ENCODE measurements around the gene FAM234B. TPM values are rescaled to one million over a fixed set of nuclear protein-coding genes. Genes with fewer than 3 reads are reported as not detected.

The FAM234B gene
- total RNA-seq, 1 experiment from 2014 or later, result 0.76 TPM

- DNase-seq (ENCODE audit: low spot score), result no peak
These were observed 70.3 kb downstream of the FAM234B start for GRCh38 chr12:13114251-13115052.

DNA sequence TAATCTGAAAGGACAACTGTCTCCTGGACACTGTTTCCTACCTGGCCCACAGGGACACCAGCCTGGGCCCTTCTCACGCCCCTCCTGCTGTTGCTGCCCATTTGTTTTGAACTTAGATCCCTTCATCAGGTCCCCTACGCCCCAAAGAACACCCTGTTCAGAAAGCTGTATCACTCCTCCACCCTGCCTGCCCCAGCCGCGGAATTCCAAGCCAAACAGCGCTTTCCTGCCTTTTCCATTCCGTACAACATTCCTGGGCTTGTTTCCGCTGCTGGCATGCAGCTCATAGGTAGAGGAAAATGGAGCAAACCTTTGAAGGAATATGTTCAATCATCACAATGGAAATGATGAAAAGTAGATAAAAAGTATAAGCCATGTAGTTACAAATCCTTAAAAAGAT, 72.1 kb downstream of the FAM234B start:
- no peak for DNase-seq (ENCODE audit: low spot score)

GRCh38 chr12:13117029-13117428, 72.8 kb downstream of the FAM234B start:
- DNase-seq (ENCODE audit: low spot score), result no peak

DNA sequence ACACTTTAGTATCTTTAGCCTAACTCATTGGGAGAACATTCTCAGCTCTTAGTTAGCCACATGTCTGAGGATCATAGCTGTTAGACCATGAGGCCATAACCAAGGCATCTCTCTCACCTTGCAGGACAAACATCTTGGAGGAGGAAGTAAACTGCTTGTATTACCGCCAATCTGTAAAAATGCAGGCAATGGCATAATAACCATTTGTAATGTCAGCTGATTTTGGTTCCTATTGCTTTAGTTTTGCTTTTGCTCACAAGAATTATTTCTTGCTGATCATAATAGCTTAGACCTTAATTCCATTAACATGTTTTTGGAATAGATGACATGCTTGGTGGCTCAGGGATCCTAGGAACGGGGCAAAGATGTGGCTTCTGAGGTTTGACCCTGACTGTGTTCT, 75.6 kb downstream of the FAM234B start:
- no peak for DNase-seq (ENCODE audit: low spot score)

GRCh38 chr12:13120413-13120812, 76.2 kb downstream of the FAM234B start:
- no peak for DNase-seq (ENCODE audit: low spot score)

DNA sequence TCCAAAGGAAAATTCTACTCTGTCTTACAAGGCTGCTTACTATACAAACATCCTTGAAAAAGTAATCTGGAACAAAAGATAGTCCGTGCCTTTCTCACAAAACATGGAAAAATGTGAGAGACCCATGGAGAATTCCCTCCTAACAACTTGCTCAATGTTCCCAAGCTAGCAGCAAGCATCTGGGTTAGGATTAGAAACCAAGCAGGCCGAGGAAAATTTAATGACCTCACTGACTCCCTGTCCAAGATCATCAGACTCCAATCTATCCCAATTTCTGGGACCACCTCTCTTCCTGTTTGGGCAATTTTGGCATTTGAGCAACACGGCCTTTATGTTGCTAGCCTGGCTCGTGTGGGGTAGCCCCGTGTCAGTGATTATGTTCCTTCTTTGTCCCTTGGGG, 77.4 kb downstream of the FAM234B start:
- DNase-seq (ENCODE audit: low spot score), result no peak

- peak; percentile 22 for DNase-seq (ENCODE audit: low spot score)
These were observed 80.7 kb downstream of the FAM234B start for GRCh38 chr12:13124656-13125505.

DNA sequence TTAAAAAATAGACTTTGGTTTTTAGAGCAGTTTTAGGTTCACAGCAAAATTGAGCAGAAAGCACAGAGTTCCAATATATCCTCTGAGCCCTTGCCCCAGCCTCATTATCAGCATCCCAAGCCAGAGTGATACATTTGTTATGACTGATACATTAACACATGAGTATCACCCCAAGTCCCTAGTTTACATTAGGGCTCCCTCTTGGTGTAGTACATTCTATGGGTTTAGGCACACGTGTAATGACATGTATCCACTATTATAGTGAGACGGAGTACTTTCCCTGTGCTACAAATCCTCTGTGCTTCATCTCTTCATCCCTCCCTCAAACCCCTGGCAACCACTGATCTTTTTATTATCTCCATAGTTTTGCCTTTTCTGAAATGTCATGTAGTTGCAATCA, 81.8 kb downstream of the FAM234B start:
- no peak for DNase-seq (ENCODE audit: low spot score)

DNA sequence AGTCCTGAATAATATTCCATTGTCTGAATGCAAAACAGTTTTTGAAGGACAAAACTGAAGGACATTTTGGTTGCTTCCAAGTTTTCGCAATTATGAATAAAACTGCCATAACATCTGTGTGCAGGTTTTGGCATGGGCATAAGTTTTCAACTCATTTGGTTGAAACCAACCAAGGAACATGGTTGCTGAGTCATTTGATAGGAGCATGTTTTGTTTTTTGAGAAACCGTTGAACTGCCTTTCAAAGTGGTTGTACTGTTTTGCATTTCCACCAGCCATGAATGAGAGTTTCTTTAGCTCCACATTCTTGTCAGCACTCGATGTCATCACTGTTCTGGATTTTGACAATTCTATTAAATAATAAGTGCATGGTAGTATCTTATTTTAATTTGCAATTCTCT, 82.3 kb downstream of the FAM234B start:
- no peak for DNase-seq (ENCODE audit: low spot score)

DNA sequence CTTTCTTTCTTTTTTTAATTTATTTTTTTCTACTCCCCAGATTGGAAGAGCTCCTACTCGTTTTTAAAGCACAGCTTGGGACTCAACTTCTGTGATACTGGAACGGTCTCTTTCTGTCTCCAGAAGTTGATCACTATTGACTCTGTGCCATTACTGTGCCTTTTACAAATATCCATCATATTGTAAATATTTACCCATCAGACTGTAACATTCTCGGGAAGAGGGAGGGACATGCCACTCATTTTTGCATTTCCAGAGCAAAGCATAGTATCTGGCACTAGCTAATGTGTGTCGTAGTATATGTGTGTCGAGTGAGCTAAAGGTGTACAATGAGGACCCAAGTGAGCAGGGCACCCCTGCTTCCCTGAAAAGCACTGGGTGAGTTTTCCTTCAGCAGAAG, 83.3 kb downstream of the FAM234B start:
- peak; percentile 66 for DNase-seq (ENCODE audit: low spot score)

DNA sequence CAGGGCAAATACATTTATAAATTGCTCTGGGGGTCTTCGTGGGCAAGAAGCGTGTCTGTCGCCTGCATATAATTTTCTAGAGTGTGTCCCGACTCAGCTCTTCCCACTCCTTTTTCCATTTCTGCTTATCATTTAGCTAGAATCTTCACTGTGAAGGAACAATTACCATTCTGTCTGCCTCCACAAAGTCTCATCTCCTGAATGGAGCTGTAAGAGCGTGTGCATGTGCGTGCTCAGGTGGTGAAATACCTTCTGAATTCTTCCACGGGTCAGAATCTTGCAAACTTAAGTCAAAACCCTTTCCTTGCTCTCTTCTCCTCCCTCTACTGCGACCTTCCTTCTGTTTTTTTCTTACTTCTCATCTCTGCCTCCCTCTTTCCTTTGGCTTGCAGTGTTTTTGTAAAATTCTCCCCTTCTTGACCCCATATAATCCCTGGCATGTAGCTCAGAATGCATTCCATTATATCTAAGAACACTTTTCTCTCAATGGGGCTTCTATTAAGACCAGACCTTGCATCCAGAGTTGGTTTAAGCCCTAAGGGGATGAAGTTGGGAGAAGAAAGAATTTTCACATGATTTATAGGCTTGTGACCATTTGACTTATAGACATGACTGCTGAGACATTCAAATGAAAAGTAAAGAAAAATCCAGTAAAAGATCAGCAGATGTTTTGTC, 84.2 kb downstream of the FAM234B start:
- DNase-seq (ENCODE audit: low spot score), result no peak

- DNase-seq (ENCODE audit: low spot score), result no peak
These were observed 86.8 kb downstream of the FAM234B start for GRCh38 chr12:13130981-13131380.

Other genes starting within 250 kb of the FAM234B start
- 39.4 and 46.9 TPM in 2 replicates for gene DDX47, start 231.0 kb upstream of the FAM234B start, total RNA-seq (2014; rRNA removed; shearing (Covaris generic))
- gene GPRC5A, start 152.8 kb upstream of the FAM234B start, total RNA-seq (2014; rRNA removed; shearing (Covaris generic)), result 162 and 185 TPM in 2 replicates
- not detected in 2 replicates for gene GPRC5D, start 92.2 kb upstream of the FAM234B start, total RNA-seq (2014; rRNA removed; shearing (Covaris generic))
- 0.46 and 1.0 TPM in 2 replicates for gene HEBP1, start 44.1 kb upstream of the FAM234B start, total RNA-seq (2014; rRNA removed; shearing (Covaris generic))
- not detected in 2 replicates for gene GSG1, start 59.3 kb downstream of the FAM234B start, total RNA-seq (2014; rRNA removed; shearing (Covaris generic))
- gene EMP1, start 152.3 kb downstream of the FAM234B start, total RNA-seq (2014; rRNA removed; shearing (Covaris generic)), result 33.4 and 40.3 TPM in 2 replicates